ENCODE measurements around the gene CHST2. TPM values are rescaled to one million over a fixed set of nuclear protein-coding genes. Genes with fewer than 3 reads are reported as not detected.

The CHST2 gene
- polyA plus RNA-seq, 4 donors, result 0.81 to 3.4 (median 2.2) TPM; not detected in 1

GRCh38 chr3:143103652-143104051 is 15.9 kb upstream of the CHST2 start:
- Histone ChIP-seq H3K4me3 (ENCODE audit: low read depth in 1 of 3, low read length in 3 of 3) (no peak overlapping the region), H3K27me3 (ENCODE audit: control insufficient read depth in 3 of 3, insufficient read depth in 3 of 3, low read length in 3 of 3) (no peaks in the 10 kb centered on the region), H3K36me3 (ENCODE audit: control insufficient read depth in 3 of 3, insufficient read depth in 2 of 3, low read depth in 1 of 3, low read length in 3 of 3) (no peaks in the 10 kb centered on the region), H3K9me3 (ENCODE audit: control insufficient read depth in 2 of 2, insufficient read depth in 1 of 2, low read depth in 1 of 2, low read length in 1 of 2) (peaks cover 0 to 21% of the 10 kb centered on the region in 2 donors), H3K27ac (ENCODE audit: low read depth in 1 of 3, low read length in 2 of 3) (no peak overlapping the region), H3K4me1 (ENCODE audit: control insufficient read depth in 3 of 3, insufficient read depth in 2 of 3, low read depth in 1 of 3, low read length in 2 of 3) (no peaks in the 10 kb centered on the region)
- no peak for FAIRE-seq
- 76 to 87% (median 77%) methylated on average over 2 of the region's 2 CpGs for WGBS, 3 donors
- no peak for DNase-seq

GRCh38 chr3:143105170-143105569 is 14.4 kb upstream of the CHST2 start:
- H3K36me3 ChIP-seq (ENCODE audit: control insufficient read depth in 3 of 3, insufficient read depth in 2 of 3, low read depth in 1 of 3, low read length in 3 of 3), result no peaks in the 10 kb centered on the region
- FAIRE-seq, result no peak
- DNase-seq, result no peak
- no peak overlapping the region for H3K27ac ChIP-seq (ENCODE audit: low read depth in 1 of 3, low read length in 2 of 3)
- H3K4me3 ChIP-seq (ENCODE audit: low read depth in 1 of 3, low read length in 3 of 3), result no peak overlapping the region
- H3K4me1 ChIP-seq (ENCODE audit: control insufficient read depth in 3 of 3, insufficient read depth in 2 of 3, low read depth in 1 of 3, low read length in 2 of 3), result no peaks in the 10 kb centered on the region
- peaks cover 0 to 21% of the 10 kb centered on the region in 2 donors for H3K9me3 ChIP-seq (ENCODE audit: control insufficient read depth in 2 of 2, insufficient read depth in 1 of 2, low read depth in 1 of 2, low read length in 1 of 2)
- H3K27me3 ChIP-seq (ENCODE audit: control insufficient read depth in 3 of 3, insufficient read depth in 3 of 3, low read length in 3 of 3), result no peaks in the 10 kb centered on the region
- WGBS, 3 donors, result 76 to 86% (median 79%) methylated on average over 5 of the region's 5 CpGs

DNA sequence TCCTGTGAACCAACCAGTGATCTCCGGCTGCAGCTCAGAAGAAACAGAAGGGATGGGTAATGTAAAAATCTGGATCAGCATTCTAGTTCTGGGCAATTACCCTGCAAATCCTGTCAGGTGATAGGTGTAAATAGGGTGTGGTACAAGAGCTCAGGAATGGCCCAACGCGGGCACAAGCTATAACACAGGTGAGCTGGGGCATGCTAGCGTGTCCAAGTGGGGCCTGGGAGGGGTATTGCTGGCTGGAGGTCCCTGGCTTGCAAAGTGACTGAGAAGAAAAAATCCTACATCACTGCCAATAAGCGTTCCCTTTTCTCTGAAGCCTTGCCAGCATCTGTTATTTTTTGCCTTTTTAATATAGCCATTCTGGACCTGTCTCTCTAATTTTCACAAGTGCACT is 9.7 kb upstream of the CHST2 start:
- H3K4me1 ChIP-seq (ENCODE audit: control insufficient read depth in 3 of 3, insufficient read depth in 2 of 3, low read depth in 1 of 3, low read length in 2 of 3), result no peaks in the 10 kb centered on the region

DNA sequence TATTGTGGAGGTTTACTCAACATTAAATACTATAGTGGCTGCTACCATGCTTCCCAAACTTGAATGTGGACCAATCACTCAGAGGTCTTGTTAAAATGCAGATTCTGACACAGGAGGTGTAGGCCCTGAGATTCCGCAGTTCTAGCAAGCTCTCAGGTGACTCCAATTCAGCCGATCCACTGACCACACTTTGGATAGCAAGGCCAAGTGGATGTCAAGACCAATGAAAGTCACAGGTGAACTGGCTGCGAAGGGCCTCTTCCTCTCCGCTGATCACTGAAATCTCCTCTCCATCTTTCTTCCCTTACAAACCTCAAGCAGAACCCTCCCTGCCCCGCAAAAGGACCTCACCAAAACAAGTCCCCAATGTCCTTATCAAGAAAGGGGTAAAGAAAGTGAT is 9.2 kb upstream of the CHST2 start:
- Histone ChIP-seq H3K27me3 (ENCODE audit: control insufficient read depth in 3 of 3, insufficient read depth in 3 of 3, low read length in 3 of 3) (peaks cover 0 to 12% (median 0%) of the 10 kb centered on the region in 3 donors), H3K27ac (ENCODE audit: low read depth in 1 of 3, low read length in 2 of 3) (no peak overlapping the region), H3K9me3 (ENCODE audit: control insufficient read depth in 2 of 2, insufficient read depth in 1 of 2, low read depth in 1 of 2, low read length in 1 of 2) (peaks cover 0 to 6% of the 10 kb centered on the region in 2 donors), H3K4me3 (ENCODE audit: low read depth in 1 of 3, low read length in 3 of 3) (no peak overlapping the region), H3K4me1 (ENCODE audit: control insufficient read depth in 3 of 3, insufficient read depth in 2 of 3, low read depth in 1 of 3, low read length in 2 of 3) (no peaks in the 10 kb centered on the region), H3K36me3 (ENCODE audit: control insufficient read depth in 3 of 3, insufficient read depth in 2 of 3, low read depth in 1 of 3, low read length in 3 of 3) (no peaks in the 10 kb centered on the region)
- no peak for DNase-seq
- 82 to 86% (median 82%) methylated on average over 5 of the region's 5 CpGs for WGBS, 3 donors
- no peak for FAIRE-seq

More for the DNA sequence above, 9.7 kb upstream of the CHST2 start:
- WGBS, 3 donors, result 58 to 85% (median 73%) methylated on average over 5 of the region's 5 CpGs
- Histone ChIP-seq H3K9me3 (ENCODE audit: control insufficient read depth in 2 of 2, insufficient read depth in 1 of 2, low read depth in 1 of 2, low read length in 1 of 2) (peaks cover 0 to 11% of the 10 kb centered on the region in 2 donors), H3K36me3 (ENCODE audit: control insufficient read depth in 3 of 3, insufficient read depth in 2 of 3, low read depth in 1 of 3, low read length in 3 of 3) (no peaks in the 10 kb centered on the region), H3K27me3 (ENCODE audit: control insufficient read depth in 3 of 3, insufficient read depth in 3 of 3, low read length in 3 of 3) (peaks cover 0 to 12% (median 0%) of the 10 kb centered on the region in 3 donors), H3K27ac (ENCODE audit: low read depth in 1 of 3, low read length in 2 of 3) (no peak overlapping the region), H3K4me3 (ENCODE audit: low read depth in 1 of 3, low read length in 3 of 3) (no peak overlapping the region)
- DNase-seq, result no peak
- no peak for FAIRE-seq

GRCh38 chr3:143118630-143119008 is 952 bp upstream of the CHST2 start:
- H3K27me3 ChIP-seq (ENCODE audit: control insufficient read depth in 3 of 3, insufficient read depth in 3 of 3, low read length in 3 of 3), result peaks cover 0 to 66% (median 14%) of the 10 kb centered on the region in 3 donors
- peak overlapping the region in 1 of 3 donors; percentile 89 for H3K27ac ChIP-seq (ENCODE audit: low read depth in 1 of 3, low read length in 2 of 3)
- peaks cover 0 to 2% of the 10 kb centered on the region in 2 donors for H3K9me3 ChIP-seq (ENCODE audit: control insufficient read depth in 2 of 2, insufficient read depth in 1 of 2, low read depth in 1 of 2, low read length in 1 of 2)
- no peaks in the 10 kb centered on the region for H3K4me1 ChIP-seq (ENCODE audit: control insufficient read depth in 3 of 3, insufficient read depth in 2 of 3, low read depth in 1 of 3, low read length in 2 of 3)
- peaks cover 0 to 9% (median 0%) of the 10 kb centered on the region in 3 donors for H3K36me3 ChIP-seq (ENCODE audit: control insufficient read depth in 3 of 3, insufficient read depth in 2 of 3, low read depth in 1 of 3, low read length in 3 of 3)
- H3K4me3 ChIP-seq (ENCODE audit: low read depth in 1 of 3, low read length in 3 of 3), result peak overlapping the region; percentile 63 to 76 (median 73)
- DNase-seq, result no peak
- 25 to 43% (median 40%) methylated on average over 13 of the region's 13 CpGs for WGBS, 3 donors
- no peak for FAIRE-seq

- no peak for FAIRE-seq
- H3K4me3 ChIP-seq (ENCODE audit: low read depth in 1 of 3, low read length in 3 of 3), result peak overlapping the region; percentile 63 to 76 (median 64)
- DNase-seq, result peak in 1 of 2 donors; percentile 26
- WGBS, 3 donors, result 0 to 1% (median 0%) methylated on average over 69 to 85 of the region's 85 CpGs
- H3K27me3 ChIP-seq (ENCODE audit: control insufficient read depth in 3 of 3, insufficient read depth in 3 of 3, low read length in 3 of 3), result peaks cover 0 to 66% (median 14%) of the 10 kb centered on the region in 3 donors
- peaks cover 0 to 9% (median 0%) of the 10 kb centered on the region in 3 donors for H3K36me3 ChIP-seq (ENCODE audit: control insufficient read depth in 3 of 3, insufficient read depth in 2 of 3, low read depth in 1 of 3, low read length in 3 of 3)
- H3K27ac ChIP-seq (ENCODE audit: low read depth in 1 of 3, low read length in 2 of 3), result peak overlapping the region in 2 of 3 donors; percentile 48 to 75
- peaks cover 0 to 2% of the 10 kb centered on the region in 2 donors for H3K9me3 ChIP-seq (ENCODE audit: control insufficient read depth in 2 of 2, insufficient read depth in 1 of 2, low read depth in 1 of 2, low read length in 1 of 2)
- peaks cover 0 to 4% (median 0%) of the 10 kb centered on the region in 3 donors for H3K4me1 ChIP-seq (ENCODE audit: control insufficient read depth in 3 of 3, insufficient read depth in 2 of 3, low read depth in 1 of 3, low read length in 2 of 3)
Measured at GRCh38 chr3:143119974-143120715, 574 bp downstream of the CHST2 start.

GRCh38 chr3:143120716-143121240 is 1.2 kb downstream of the CHST2 start:
- WGBS, 3 donors, result 0 to 1% (median 1%) methylated on average over 32 to 60 of the region's 60 CpGs
- Histone ChIP-seq H3K36me3 (ENCODE audit: control insufficient read depth in 3 of 3, insufficient read depth in 2 of 3, low read depth in 1 of 3, low read length in 3 of 3) (peaks cover 0 to 9% (median 0%) of the 10 kb centered on the region in 3 donors), H3K4me1 (ENCODE audit: control insufficient read depth in 3 of 3, insufficient read depth in 2 of 3, low read depth in 1 of 3, low read length in 2 of 3) (peaks cover 0 to 4% (median 0%) of the 10 kb centered on the region in 3 donors), H3K4me3 (ENCODE audit: low read depth in 1 of 3, low read length in 3 of 3) (peak overlapping the region; percentile 63 to 76 (median 64)), H3K27me3 (ENCODE audit: control insufficient read depth in 3 of 3, insufficient read depth in 3 of 3, low read length in 3 of 3) (peaks cover 0 to 68% (median 14%) of the 10 kb centered on the region in 3 donors), H3K27ac (ENCODE audit: low read depth in 1 of 3, low read length in 2 of 3) (peak overlapping the region in 1 of 3 donors; percentile 75), H3K9me3 (ENCODE audit: control insufficient read depth in 2 of 2, insufficient read depth in 1 of 2, low read depth in 1 of 2, low read length in 1 of 2) (peaks cover 0 to 2% of the 10 kb centered on the region in 2 donors)
- FAIRE-seq, result no peak
- DNase-seq, result peak in 1 of 2 donors; percentile 35

GRCh38 chr3:143121241-143122088 is 1.9 kb downstream of the CHST2 start:
- 62 to 64% (median 62%) methylated on average over 78 to 79 of the region's 79 CpGs for WGBS, 3 donors
- DNase-seq (peak; percentile 29 to 35), FAIRE-seq (no peak)
- Histone ChIP-seq H3K27me3 (ENCODE audit: control insufficient read depth in 3 of 3, insufficient read depth in 3 of 3, low read length in 3 of 3) (peaks cover 0 to 68% (median 14%) of the 10 kb centered on the region in 3 donors), H3K9me3 (ENCODE audit: control insufficient read depth in 2 of 2, insufficient read depth in 1 of 2, low read depth in 1 of 2, low read length in 1 of 2) (peaks cover 0 to 2% of the 10 kb centered on the region in 2 donors), H3K4me3 (ENCODE audit: low read depth in 1 of 3, low read length in 3 of 3) (peak overlapping the region in 1 of 3 donors; percentile 76), H3K4me1 (ENCODE audit: control insufficient read depth in 3 of 3, insufficient read depth in 2 of 3, low read depth in 1 of 3, low read length in 2 of 3) (peaks cover 0 to 4% (median 0%) of the 10 kb centered on the region in 3 donors), H3K36me3 (ENCODE audit: control insufficient read depth in 3 of 3, insufficient read depth in 2 of 3, low read depth in 1 of 3, low read length in 3 of 3) (peaks cover 0 to 9% (median 0%) of the 10 kb centered on the region in 3 donors), H3K27ac (ENCODE audit: low read depth in 1 of 3, low read length in 2 of 3) (peak overlapping the region in 1 of 3 donors; percentile 36)
